RWPE2 (cell line): Measurements from ENCODE around the gene USP16.

Source experiments
- ATAC-seq: fragments of 200-7000 bp; cut with Tn5 transposase; 3 replicates; pipeline ENCODE4 v1.9.1; 2021; ENCODE audit warnings: low read depth
- DNase-seq: peaks from one replicate; pipeline ENCODE4 v3.0.0-alpha.2; 2020; ENCODE audit warnings: low spot score
- H3K27ac ChIP-seq: fragments of 450-650 bp; 2 replicates; pipeline ENCODE4 v1.5.1; 2017; ENCODE audit warnings: mild to moderate bottlenecking; ENCODE audit not compliant: poor library complexity, severe bottlenecking
- H3K27me3 ChIP-seq: fragments of 250-450 bp; sonication (Bioruptor Pico); 2 replicates; pipeline ENCODE4 v1.5.1; 2021; ENCODE audit warnings: mild to moderate bottlenecking, moderate library complexity; ENCODE audit not compliant: insufficient read depth, poor library complexity, severe bottlenecking
- H3K36me3 ChIP-seq: fragments of 250-450 bp; sonication (Bioruptor Pico); 2 replicates; pipeline ENCODE4 v1.5.1; 2020; ENCODE audit warnings: low read depth, mild to moderate bottlenecking, moderate library complexity
- H3K4me1 ChIP-seq: fragments of 250-450 bp; sonication (Bioruptor Pico); 2 replicates; pipeline ENCODE4 v1.5.1; 2021; ENCODE audit warnings: mild to moderate bottlenecking, moderate library complexity; ENCODE audit not compliant: insufficient read depth, poor library complexity, severe bottlenecking
- H3K4me3 ChIP-seq: fragments of 250-450 bp; sonication (Bioruptor Pico); 2 replicates; pipeline ENCODE4 v1.5.1; 2021; ENCODE audit warnings: mild to moderate bottlenecking, moderate library complexity; ENCODE audit not compliant: severe bottlenecking
- H3K9me3 ChIP-seq: fragments of 250-450 bp; sonication (Bioruptor Pico); 2 replicates; pipeline ENCODE4 v1.5.1; 2021; ENCODE audit warnings: mild to moderate bottlenecking, moderate library complexity; ENCODE audit not compliant: severe bottlenecking
- CTCF ChIP-seq: fragments of 450-650 bp; IDR thresholded peaks from one replicate; pipeline ENCODE4 v1.5.1; 2017; ENCODE audit warnings: mild to moderate bottlenecking, moderate library complexity; ENCODE audit not compliant: poor library complexity, severe bottlenecking

Gene USP16

DNA sequence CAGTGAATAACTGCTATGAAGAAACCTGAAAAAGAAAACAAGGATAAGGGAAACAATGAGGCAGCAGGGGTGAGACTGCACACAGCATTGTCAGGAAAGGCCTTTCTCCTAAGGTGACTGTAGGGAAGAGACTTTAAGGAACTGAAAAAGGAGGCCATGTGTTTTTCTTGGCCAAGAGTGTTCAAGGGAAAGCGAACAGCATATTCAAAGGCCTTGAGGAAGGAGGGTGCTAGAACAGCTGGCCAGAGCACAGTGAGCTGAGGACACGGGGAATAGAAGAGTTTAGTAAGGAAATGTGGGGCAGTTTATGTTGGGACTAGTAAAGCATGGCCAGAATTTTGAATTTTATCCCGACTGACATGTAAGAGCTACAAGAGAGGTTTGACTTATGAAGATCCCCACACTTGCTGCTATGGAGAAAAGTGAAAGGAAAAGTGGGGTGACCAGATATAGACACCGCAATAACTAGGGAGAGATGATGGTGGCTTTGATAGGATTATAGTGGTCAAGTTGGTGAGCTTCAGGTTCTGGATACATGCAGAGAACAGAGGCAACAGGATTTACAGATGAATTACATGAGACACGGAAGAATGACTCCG lies 6.7 kb upstream of the USP16 start:
- Histone ChIP-seq H3K4me3 (no peak overlapping the region), H3K36me3 (peaks cover 11% of the 10 kb centered on the region), H3K4me1 (no peaks in the 10 kb centered on the region), H3K9me3 (no peaks in the 10 kb centered on the region), H3K27ac (no peak overlapping the region), H3K27me3 (no peaks in the 10 kb centered on the region)
- DNase-seq (no peak), ATAC-seq (no peak)
- no peak for TF ChIP-seq CTCF

- ATAC-seq (peak; percentile 31), DNase-seq (no peak)
- Histone ChIP-seq H3K4me1 (no peaks in the 10 kb centered on the region), H3K27ac (peak overlapping the region; percentile 43), H3K9me3 (no peaks in the 10 kb centered on the region), H3K4me3 (peak overlapping the region; percentile 73), H3K27me3 (no peaks in the 10 kb centered on the region), H3K36me3 (peaks cover 11% of the 10 kb centered on the region)
- TF ChIP-seq CTCF = no peak
Measured at GRCh38 chr21:29018540-29018939, 5.9 kb upstream of the USP16 start.

- TF ChIP-seq CTCF = no peak
- Histone ChIP-seq H3K9me3 (no peaks in the 10 kb centered on the region), H3K36me3 (no peaks in the 10 kb centered on the region; the same call in none of the 2 replicates), H3K27me3 (no peaks in the 10 kb centered on the region), H3K4me3 (no peak overlapping the region), H3K4me1 (peaks cover 10% of the 10 kb centered on the region), H3K27ac (no peak overlapping the region)
- ATAC-seq = no peak
- no peak for DNase-seq
Measured at GRCh38 chr21:29022166-29022565, 2.3 kb upstream of the USP16 start.

DNA sequence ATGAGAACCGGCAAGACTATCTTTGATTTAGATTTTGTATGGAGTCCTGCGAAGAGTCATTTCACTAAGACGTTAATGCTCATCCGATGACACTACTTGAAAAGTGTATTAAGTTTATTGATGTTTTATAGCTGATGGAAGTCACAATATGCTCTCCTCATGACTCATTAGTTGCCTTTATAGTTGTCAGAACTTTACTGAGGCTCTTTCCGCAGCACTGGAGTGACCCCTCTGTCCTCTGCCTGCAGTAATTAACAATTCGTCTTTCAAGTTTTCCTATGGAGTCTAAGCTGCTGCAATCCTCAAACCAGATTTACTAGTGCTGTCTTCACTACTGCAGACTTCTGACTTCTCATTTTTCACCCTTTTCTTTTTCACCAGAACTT lies 853 bp downstream of the USP16 start:
- DNase-seq (no peak), ATAC-seq (peak; percentile 5; the same call in 1 of the 3 replicates)
- H3K4me1 ChIP-seq = peaks cover 11% of the 10 kb centered on the region
- H3K4me3 ChIP-seq = peak overlapping the region; percentile 62
- H3K27ac ChIP-seq = peak overlapping the region; percentile 66
- no peaks in the 10 kb centered on the region for H3K9me3 ChIP-seq
- no peaks in the 10 kb centered on the region for H3K27me3 ChIP-seq
- peaks cover 19% of the 10 kb centered on the region for H3K36me3 ChIP-seq
- TF ChIP-seq CTCF = no peak

- DNase-seq = no peak
- Histone ChIP-seq H3K4me3 (no peak overlapping the region), H3K4me1 (peaks cover 11% of the 10 kb centered on the region), H3K27me3 (no peaks in the 10 kb centered on the region), H3K27ac (no peak overlapping the region), H3K9me3 (no peaks in the 10 kb centered on the region), H3K36me3 (peaks cover 52% of the 10 kb centered on the region)
- no peak for ATAC-seq
- TF ChIP-seq CTCF = no peak
Measured at GRCh38 chr21:29029524-29029923, 5.1 kb downstream of the USP16 start.
